ENCODE data around the gene GLI3. TPM values are rescaled to one million over a fixed set of nuclear protein-coding genes. Genes with fewer than 3 reads are reported as not detected.

Gene GLI3
- total RNA-seq, 1 donor from 2014 or later, result 2.2 TPM

GRCh38 chr7:41931263-41931646 lies 305.8 kb downstream of the GLI3 start:
- Histone ChIP-seq H3K9me3 (no peaks in the 10 kb centered on the region), H3K36me3 (no peaks in the 10 kb centered on the region), H3K27me3 (no peaks in the 10 kb centered on the region), H3K27ac (no peak overlapping the region), H3K4me3 (no peak overlapping the region), H3K4me1 (no peaks in the 10 kb centered on the region)
- intact Hi-C loops (cut with DNase I), result no loop called here
- DNase-seq (ENCODE audit: low spot score in 2 of 2), result no peak
- no peak for TF ChIP-seq CTCF (IDR thresholded peaks at IDR 0.05)

- intact Hi-C loops (cut with DNase I), result no loop called here
- Histone ChIP-seq H3K36me3 (no peaks in the 10 kb centered on the region), H3K27ac (no peak overlapping the region), H3K27me3 (no peaks in the 10 kb centered on the region), H3K9me3 (no peaks in the 10 kb centered on the region), H3K4me3 (no peak overlapping the region), H3K4me1 (no peaks in the 10 kb centered on the region)
- TF ChIP-seq CTCF (IDR thresholded peaks at IDR 0.05), result no peak
- no peak for DNase-seq (ENCODE audit: low spot score in 2 of 2)
Measured at GRCh38 chr7:41930538-41931262, 306.3 kb downstream of the GLI3 start.

DNA sequence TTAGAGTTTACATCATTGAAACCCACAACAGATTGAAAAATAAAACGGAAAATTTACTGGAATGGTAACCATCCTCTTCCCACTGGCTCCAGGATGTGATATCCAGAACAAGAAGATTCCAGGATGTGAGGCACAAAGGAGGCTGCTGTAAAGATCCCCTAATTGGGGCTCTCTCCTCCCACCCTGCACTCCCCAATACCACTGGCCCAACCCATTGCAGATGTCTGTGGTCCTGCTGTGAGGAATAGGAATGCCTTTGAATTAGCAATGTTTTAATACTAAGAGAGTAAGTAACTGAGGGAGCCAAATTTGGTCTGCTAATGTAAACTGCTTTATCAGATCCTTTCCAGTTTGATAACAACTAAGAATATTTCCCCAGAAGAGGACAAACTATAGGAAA lies 308.2 kb downstream of the GLI3 start:
- no peak for DNase-seq (ENCODE audit: low spot score in 2 of 2)
- intact Hi-C loops (cut with DNase I), result no loop called here
- H3K27ac ChIP-seq, result no peak overlapping the region
- H3K4me3 ChIP-seq, result no peak overlapping the region
- H3K9me3 ChIP-seq, result no peaks in the 10 kb centered on the region
- H3K36me3 ChIP-seq, result no peaks in the 10 kb centered on the region
- H3K4me1 ChIP-seq, result no peaks in the 10 kb centered on the region
- no peak for TF ChIP-seq CTCF (IDR thresholded peaks at IDR 0.05)
- no peaks in the 10 kb centered on the region for H3K27me3 ChIP-seq

- H3K4me3 ChIP-seq, result no peak overlapping the region
- H3K27ac ChIP-seq, result no peak overlapping the region
- no peaks in the 10 kb centered on the region for H3K27me3 ChIP-seq
- intact Hi-C loops (cut with DNase I), result no loop called here
- no peak for DNase-seq (ENCODE audit: low spot score in 2 of 2)
- no peaks in the 10 kb centered on the region for H3K36me3 ChIP-seq
- TF ChIP-seq CTCF (IDR thresholded peaks at IDR 0.05), result no peak
- no peaks in the 10 kb centered on the region for H3K9me3 ChIP-seq
- no peaks in the 10 kb centered on the region for H3K4me1 ChIP-seq
Measured at GRCh38 chr7:41928166-41928565, 308.8 kb downstream of the GLI3 start.

- no peak for DNase-seq (ENCODE audit: low spot score in 2 of 2)
- no peak for TF ChIP-seq CTCF (IDR thresholded peaks at IDR 0.05)
- intact Hi-C loops (cut with DNase I), result no loop called here
Measured at GRCh38 chr7:41927380-41927779, 309.6 kb downstream of the GLI3 start.

DNA sequence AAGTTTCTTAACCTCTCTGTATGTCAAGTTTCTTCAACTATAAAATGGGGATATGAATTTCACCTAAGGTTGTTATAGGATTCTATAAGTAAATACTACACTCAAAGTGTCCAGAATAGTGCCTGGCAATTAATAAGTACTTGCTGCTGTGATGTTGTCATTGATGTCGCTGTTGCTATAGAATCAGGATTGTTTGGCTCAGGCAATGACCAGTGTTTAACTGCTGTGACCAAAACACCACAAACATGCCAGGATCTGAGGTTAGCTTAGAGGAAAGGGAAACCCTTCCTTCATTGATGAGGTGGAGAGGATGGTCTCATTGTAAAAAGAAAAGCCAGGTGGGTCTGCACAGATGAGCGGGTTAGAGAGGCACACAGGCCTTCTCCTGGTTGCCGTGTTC lies 311.1 kb downstream of the GLI3 start:
- H3K27me3 ChIP-seq, result no peaks in the 10 kb centered on the region
- no peaks in the 10 kb centered on the region for H3K4me1 ChIP-seq
- no peak overlapping the region for H3K27ac ChIP-seq
- H3K4me3 ChIP-seq, result no peak overlapping the region
- intact Hi-C loops (cut with DNase I), result no loop called here
- no peaks in the 10 kb centered on the region for H3K9me3 ChIP-seq
- no peak for DNase-seq (ENCODE audit: low spot score in 2 of 2)
- no peak for TF ChIP-seq CTCF (IDR thresholded peaks at IDR 0.05)
- no peaks in the 10 kb centered on the region for H3K36me3 ChIP-seq

More at GRCh38 chr7:41927380-41927779, 309.6 kb downstream of the GLI3 start:
- H3K27ac ChIP-seq, result no peak overlapping the region
- H3K4me1 ChIP-seq, result no peaks in the 10 kb centered on the region
- H3K27me3 ChIP-seq, result no peaks in the 10 kb centered on the region
- no peak overlapping the region for H3K4me3 ChIP-seq
- H3K9me3 ChIP-seq, result no peaks in the 10 kb centered on the region
- H3K36me3 ChIP-seq, result no peaks in the 10 kb centered on the region
